PFSK-1 (cell line): ENCODE data around the gene PNPLA5.

Experiments used
- POLR2AphosphoS5 ChIP-seq: IDR thresholded peaks from 2 replicates; pipeline ENCODE4 v1.6.1; 2012; ENCODE audit warnings: low read depth, mild to moderate bottlenecking, control low read depth, low read length, moderate library complexity
- REST ChIP-seq, 2 experiments: IDR thresholded peaks; 2 replicates each; pipeline versions ENCODE4 v1.6.1 to v1.8.0; 2011 to 2012; ENCODE audit warnings: low read depth in 2 of 2, low read length in 2 of 2, control low read depth in 1 of 2, inconsistent platforms in 1 of 2, mild to moderate bottlenecking in 1 of 2, moderate library complexity in 1 of 2; ENCODE audit not compliant: insufficient read depth in 1 of 2
- SIN3A ChIP-seq: IDR thresholded peaks from 2 replicates; pipeline ENCODE4 v1.6.1; 2012; ENCODE audit warnings: mild to moderate bottlenecking, low read length, moderate library complexity, borderline replicate concordance; ENCODE audit not compliant: insufficient read depth
- TAF1 ChIP-seq: IDR thresholded peaks from 2 replicates; pipeline ENCODE4 v1.6.1; 2012; ENCODE audit warnings: low read length, control low read depth, borderline replicate concordance; ENCODE audit not compliant: insufficient read depth

GRCh38 chr22:43889860-43890253 lies 2.0 kb downstream of the PNPLA5 start:
- TF ChIP-seq REST (IDR thresholded peaks at IDR 0.05; ENCODE audit: insufficient read depth in 1 of 2, low read depth in 2 of 2, low read length in 2 of 2) = no peak
- no peak for TF ChIP-seq POLR2AphosphoS5
- no peak for TF ChIP-seq TAF1
- no peak for TF ChIP-seq SIN3A
